Stimulated activated naive CD8-positive, alpha-beta T cell treated with anti-CD3 and anti-CD28 coated beads, Interleukin-15, amount 100 ng/mL, for 72 hours (primary cell): ENCODE measurements around the gene CSNK1A1L.

Experiments used
- ATAC-seq: fragments of 150-1000 bp; cut with Tn5 transposase; 2 replicates; pipeline ENCODE4 v1.10.0; 2021; ENCODE audit warnings: mild to moderate bottlenecking, moderate library complexity
- DNase-seq, 2 donors: peaks; one replicate each; pipeline ENCODE4 v3.0.0; 2021 to 2022
- H3K27ac Mint-ChIP-seq, 2 donors: one replicate each; pipeline ENCODE4 v1.8.0; 2022; ENCODE audit warnings: mild to moderate bottlenecking in 2 of 2, mixed read lengths in 2 of 2, moderate library complexity in 2 of 2
- H3K27me3 Mint-ChIP-seq: one replicate; pipeline ENCODE4 v1.8.0; 2022; ENCODE audit warnings: mixed read lengths
- H3K4me1 Mint-ChIP-seq: one replicate; pipeline ENCODE4 v1.8.0; 2022; ENCODE audit warnings: mild to moderate bottlenecking, mixed read lengths
- H3K4me3 Mint-ChIP-seq, 2 donors: one replicate each; pipeline ENCODE4 v1.8.0; 2022; ENCODE audit warnings: mild to moderate bottlenecking in 2 of 2, mixed read lengths in 2 of 2, moderate library complexity in 1 of 2
- H3K9me3 Mint-ChIP-seq, 2 donors: one replicate each; pipeline ENCODE4 v1.8.0; 2022; ENCODE audit warnings: mixed read lengths in 2 of 2

The CSNK1A1L gene

DNA sequence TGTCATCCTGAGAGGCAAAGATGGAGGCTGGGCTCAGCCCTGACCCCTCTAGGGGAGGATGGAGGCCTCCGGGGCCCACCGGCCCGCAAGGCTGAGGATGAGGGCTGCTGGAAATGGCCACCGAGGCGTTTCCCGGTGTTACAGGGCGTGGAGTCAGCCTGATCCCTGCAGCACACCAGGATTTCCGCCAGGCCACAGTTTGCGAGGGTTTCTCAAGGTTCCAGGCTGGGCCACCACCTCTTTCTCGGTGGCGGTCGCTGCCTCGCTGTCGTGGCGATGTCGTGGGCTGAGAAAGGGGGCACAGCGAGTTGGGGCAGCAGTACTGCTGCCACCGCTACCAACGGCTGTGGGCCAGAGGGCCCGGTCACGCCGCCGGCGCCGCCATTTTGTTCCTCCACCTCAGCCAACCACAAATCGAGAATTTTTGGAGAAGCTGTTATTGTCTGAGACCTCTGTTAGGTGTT, at the start of gene CSNK1A1L:
CSNK1A1L (minus strand) TSS at position 414 of the 464 bp plus-strand sequence; CDS start at position 6, 408 bp downstream.
- Mint-ChIP-seq H3K9me3 (no peaks in the 10 kb centered on the region), H3K4me3 (no peak within 1 kb of the TSS), H3K27ac (no peak within 1 kb of the TSS), H3K4me1 (no peaks in the 10 kb centered on the region), H3K27me3 (no peaks in the 10 kb centered on the region)
- ATAC-seq (no peak), DNase-seq (no peak)

GRCh38 chr13:37149380-37149779, 43.9 kb upstream of the CSNK1A1L start:
- Mint-ChIP-seq H3K27ac (no peak overlapping the region), H3K27me3 (no peaks in the 10 kb centered on the region), H3K4me3 (no peak overlapping the region), H3K9me3 (no peaks in the 10 kb centered on the region), H3K4me1 (no peaks in the 10 kb centered on the region)
- DNase-seq (no peak), ATAC-seq (no peak)

DNA sequence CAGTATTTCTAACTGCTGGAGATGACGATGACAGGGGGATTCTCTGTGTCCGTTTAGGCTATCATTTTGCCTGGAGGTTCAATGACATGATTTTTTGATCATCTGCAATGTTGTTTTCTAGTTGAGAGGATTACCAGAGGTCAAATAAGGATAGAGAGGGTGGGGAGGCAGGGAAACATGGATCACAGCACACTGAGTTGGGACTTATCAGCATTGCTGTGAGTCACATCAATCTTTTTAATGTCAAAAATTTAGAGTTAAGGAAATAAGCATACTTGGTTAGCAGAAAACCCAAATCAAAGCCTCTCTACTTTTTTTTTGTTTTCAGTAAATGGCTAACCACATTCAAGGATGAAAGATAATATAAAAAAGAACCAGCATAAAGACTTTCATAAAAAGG, 43.0 kb upstream of the CSNK1A1L start:
- ATAC-seq, result no peak
- Mint-ChIP-seq H3K4me1 (no peaks in the 10 kb centered on the region), H3K4me3 (no peak overlapping the region), H3K27me3 (no peaks in the 10 kb centered on the region), H3K27ac (no peak overlapping the region), H3K9me3 (no peaks in the 10 kb centered on the region)
- no peak for DNase-seq

- no peaks in the 10 kb centered on the region for H3K9me3 Mint-ChIP-seq
- H3K27ac Mint-ChIP-seq, result no peak overlapping the region
- H3K27me3 Mint-ChIP-seq, result no peaks in the 10 kb centered on the region
- DNase-seq (no peak), ATAC-seq (no peak)
- no peaks in the 10 kb centered on the region for H3K4me1 Mint-ChIP-seq
- no peak overlapping the region for H3K4me3 Mint-ChIP-seq
Observed at GRCh38 chr13:37144661-37145060, 39.2 kb upstream of the CSNK1A1L start.

- Mint-ChIP-seq H3K9me3 (no peaks in the 10 kb centered on the region), H3K4me1 (no peaks in the 10 kb centered on the region), H3K27me3 (no peaks in the 10 kb centered on the region), H3K27ac (no peak overlapping the region), H3K4me3 (no peak overlapping the region)
- DNase-seq, result no peak
- ATAC-seq, result no peak
Observed at GRCh38 chr13:37143911-37144310, 38.4 kb upstream of the CSNK1A1L start.

GRCh38 chr13:37142877-37143276, 37.4 kb upstream of the CSNK1A1L start:
- Mint-ChIP-seq H3K4me1 (no peaks in the 10 kb centered on the region), H3K9me3 (no peaks in the 10 kb centered on the region), H3K4me3 (no peak overlapping the region), H3K27ac (no peak overlapping the region), H3K27me3 (no peaks in the 10 kb centered on the region)
- ATAC-seq, result no peak
- DNase-seq, result no peak

GRCh38 chr13:37141011-37141410, 35.5 kb upstream of the CSNK1A1L start:
- ATAC-seq (no peak), DNase-seq (no peak)
- no peak overlapping the region for H3K27ac Mint-ChIP-seq
- H3K27me3 Mint-ChIP-seq, result no peaks in the 10 kb centered on the region
- H3K4me3 Mint-ChIP-seq, result no peak overlapping the region
- no peaks in the 10 kb centered on the region for H3K4me1 Mint-ChIP-seq
- H3K9me3 Mint-ChIP-seq, result no peaks in the 10 kb centered on the region

- Mint-ChIP-seq H3K27ac (no peak overlapping the region), H3K4me3 (no peak overlapping the region), H3K9me3 (no peaks in the 10 kb centered on the region), H3K27me3 (no peaks in the 10 kb centered on the region), H3K4me1 (no peaks in the 10 kb centered on the region)
- no peak for DNase-seq
- ATAC-seq, result no peak
Observed at GRCh38 chr13:37139356-37139755, 33.9 kb upstream of the CSNK1A1L start.

- no peaks in the 10 kb centered on the region for H3K27me3 Mint-ChIP-seq
Observed at GRCh38 chr13:37138926-37139325, 33.5 kb upstream of the CSNK1A1L start.

GRCh38 chr13:37138169-37138568, 32.7 kb upstream of the CSNK1A1L start:
- H3K4me1 Mint-ChIP-seq, result no peaks in the 10 kb centered on the region
- ATAC-seq (no peak), DNase-seq (no peak)
- no peaks in the 10 kb centered on the region for H3K27me3 Mint-ChIP-seq
- no peak overlapping the region for H3K27ac Mint-ChIP-seq
- no peak overlapping the region for H3K4me3 Mint-ChIP-seq
- H3K9me3 Mint-ChIP-seq, result no peaks in the 10 kb centered on the region

More at GRCh38 chr13:37138926-37139325, 33.5 kb upstream of the CSNK1A1L start:
- DNase-seq (no peak), ATAC-seq (no peak)
- Mint-ChIP-seq H3K27ac (no peak overlapping the region), H3K4me3 (no peak overlapping the region), H3K4me1 (no peaks in the 10 kb centered on the region), H3K9me3 (no peaks in the 10 kb centered on the region)

DNA sequence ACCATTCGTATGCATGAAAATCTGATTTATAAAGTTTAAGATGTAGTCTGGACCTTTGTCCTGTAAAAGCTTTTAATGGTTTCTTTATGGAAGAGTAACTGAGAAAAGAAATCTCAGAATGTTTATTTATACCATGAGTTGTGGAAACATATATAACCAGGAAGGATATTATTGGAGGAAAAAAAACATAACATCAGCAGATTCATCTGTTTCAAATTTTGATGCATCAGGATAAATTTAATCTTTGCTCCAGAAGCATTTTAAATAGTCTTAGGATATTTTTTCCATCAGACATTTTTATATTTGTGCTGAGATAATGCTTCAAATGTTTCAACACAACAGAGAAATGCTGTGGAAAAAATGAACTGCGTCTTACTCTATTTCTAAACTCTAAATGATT, 31.2 kb upstream of the CSNK1A1L start:
- H3K4me1 Mint-ChIP-seq, result no peaks in the 10 kb centered on the region
- no peak for DNase-seq
- H3K4me3 Mint-ChIP-seq, result no peak overlapping the region
- H3K9me3 Mint-ChIP-seq, result no peaks in the 10 kb centered on the region
- no peak overlapping the region for H3K27ac Mint-ChIP-seq
- ATAC-seq, result no peak
- H3K27me3 Mint-ChIP-seq, result no peaks in the 10 kb centered on the region

DNA sequence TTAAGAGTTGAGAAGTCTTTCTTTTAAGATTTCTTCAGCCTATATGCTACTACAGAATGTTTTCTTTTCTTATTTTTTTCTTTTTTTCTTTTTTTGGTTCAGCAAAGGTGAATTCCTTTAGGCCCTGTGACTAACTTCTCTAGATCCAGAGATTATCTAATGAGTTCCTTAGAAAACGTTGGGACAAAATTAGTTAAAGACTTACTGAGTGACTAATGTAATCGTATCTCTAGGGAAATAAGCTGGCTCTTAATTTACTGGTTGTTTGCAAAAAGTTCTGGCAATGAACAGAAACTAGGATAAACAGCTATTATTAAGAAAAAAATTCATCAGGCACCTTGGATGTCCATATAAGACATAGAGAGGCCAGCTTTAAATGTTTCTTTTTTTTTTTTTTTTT, 30.7 kb upstream of the CSNK1A1L start:
- no peaks in the 10 kb centered on the region for H3K4me1 Mint-ChIP-seq
- no peaks in the 10 kb centered on the region for H3K27me3 Mint-ChIP-seq
- H3K27ac Mint-ChIP-seq, result no peak overlapping the region
- DNase-seq, result no peak
- H3K9me3 Mint-ChIP-seq, result no peaks in the 10 kb centered on the region
- H3K4me3 Mint-ChIP-seq, result no peak overlapping the region
- ATAC-seq, result no peak

- no peak for DNase-seq
- Mint-ChIP-seq H3K4me3 (no peak overlapping the region), H3K4me1 (no peaks in the 10 kb centered on the region), H3K27me3 (no peaks in the 10 kb centered on the region), H3K9me3 (no peaks in the 10 kb centered on the region), H3K27ac (no peak overlapping the region)
- ATAC-seq, result no peak
Observed at GRCh38 chr13:37134411-37135041, 29.1 kb upstream of the CSNK1A1L start.

DNA sequence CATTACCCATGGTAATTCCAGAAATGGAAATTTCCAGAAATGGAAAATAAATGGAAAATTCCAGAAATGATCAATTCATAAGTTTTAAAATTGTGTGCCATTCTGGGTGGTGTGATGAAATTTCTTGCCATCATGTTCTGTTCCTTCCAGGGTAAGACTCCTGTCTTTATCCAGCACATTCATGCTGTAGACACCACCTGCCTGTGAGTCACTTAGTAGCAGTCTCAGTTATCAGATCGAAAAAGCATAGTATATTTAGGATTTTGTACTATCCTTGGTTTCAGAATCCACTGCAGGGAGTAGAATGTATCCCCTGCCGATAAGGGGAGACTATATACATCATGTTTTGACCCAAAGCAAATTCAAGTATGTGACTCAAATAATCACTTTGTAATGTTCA, 26.7 kb upstream of the CSNK1A1L start:
- Mint-ChIP-seq H3K4me1 (no peaks in the 10 kb centered on the region), H3K27me3 (no peaks in the 10 kb centered on the region), H3K27ac (no peak overlapping the region), H3K4me3 (no peak overlapping the region), H3K9me3 (no peaks in the 10 kb centered on the region)
- no peak for DNase-seq
- no peak for ATAC-seq

GRCh38 chr13:37131092-37131491, 25.6 kb upstream of the CSNK1A1L start:
- no peak for DNase-seq
- Mint-ChIP-seq H3K27me3 (no peaks in the 10 kb centered on the region), H3K27ac (no peak overlapping the region), H3K4me1 (no peaks in the 10 kb centered on the region), H3K9me3 (no peaks in the 10 kb centered on the region), H3K4me3 (no peak overlapping the region)
- ATAC-seq, result no peak

GRCh38 chr13:37129866-37130265, 24.4 kb upstream of the CSNK1A1L start:
- no peak overlapping the region for H3K27ac Mint-ChIP-seq
- no peaks in the 10 kb centered on the region for H3K4me1 Mint-ChIP-seq
- no peaks in the 10 kb centered on the region for H3K27me3 Mint-ChIP-seq
- no peak for ATAC-seq
- H3K4me3 Mint-ChIP-seq, result no peak overlapping the region
- no peak for DNase-seq
- no peaks in the 10 kb centered on the region for H3K9me3 Mint-ChIP-seq

- ATAC-seq (no peak), DNase-seq (no peak)
- no peaks in the 10 kb centered on the region for H3K27me3 Mint-ChIP-seq
- no peak overlapping the region for H3K27ac Mint-ChIP-seq
- no peaks in the 10 kb centered on the region for H3K4me1 Mint-ChIP-seq
- H3K4me3 Mint-ChIP-seq, result no peak overlapping the region
- H3K9me3 Mint-ChIP-seq, result no peaks in the 10 kb centered on the region
Observed at GRCh38 chr13:37127691-37128241, 22.3 kb upstream of the CSNK1A1L start.
